Astrocyte (in vitro differentiated cells and primary cell): ENCODE data around the gene AUTS2.

Experiments
- EZH2 ChIP-seq: IDR thresholded peaks from 2 replicates; pipeline ENCODE4 v1.6.1; 2012; ENCODE audit warnings: mild to moderate bottlenecking, low read length, inconsistent platforms; ENCODE audit not compliant: insufficient read depth
- TF ChIP-seq, protein P1 (sequence below): IDR thresholded peaks from 2 replicates; pipeline ENCODE4 v1.5.1; 2011; ENCODE audit warnings: low read depth, mild to moderate bottlenecking, inconsistent platforms, low read length, moderate library complexity; ENCODE audit not compliant: insufficient read depth

DNA sequence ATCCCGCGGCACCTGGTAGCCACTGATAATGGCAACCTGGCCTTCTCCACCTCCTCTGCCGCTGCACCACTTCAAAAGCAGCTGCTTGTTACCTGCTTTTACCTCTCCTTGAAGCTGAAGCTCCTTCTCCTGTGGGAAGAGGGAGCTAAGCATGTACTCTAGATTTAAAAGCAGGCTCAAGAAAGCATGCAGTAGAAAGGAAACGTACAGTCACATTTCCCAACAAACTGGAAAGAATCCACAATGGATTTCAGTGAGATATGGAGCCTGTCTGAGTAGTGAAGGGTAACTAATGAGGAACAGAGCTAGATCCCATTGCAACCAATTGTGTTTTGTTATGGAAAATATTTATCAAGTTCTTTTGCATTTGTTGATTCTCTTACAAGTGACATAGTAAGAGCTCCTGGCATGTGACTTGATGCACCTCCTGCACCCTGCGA lies 1076.3 kb downstream of the AUTS2 start:
- TF ChIP-seq, protein P1, sequence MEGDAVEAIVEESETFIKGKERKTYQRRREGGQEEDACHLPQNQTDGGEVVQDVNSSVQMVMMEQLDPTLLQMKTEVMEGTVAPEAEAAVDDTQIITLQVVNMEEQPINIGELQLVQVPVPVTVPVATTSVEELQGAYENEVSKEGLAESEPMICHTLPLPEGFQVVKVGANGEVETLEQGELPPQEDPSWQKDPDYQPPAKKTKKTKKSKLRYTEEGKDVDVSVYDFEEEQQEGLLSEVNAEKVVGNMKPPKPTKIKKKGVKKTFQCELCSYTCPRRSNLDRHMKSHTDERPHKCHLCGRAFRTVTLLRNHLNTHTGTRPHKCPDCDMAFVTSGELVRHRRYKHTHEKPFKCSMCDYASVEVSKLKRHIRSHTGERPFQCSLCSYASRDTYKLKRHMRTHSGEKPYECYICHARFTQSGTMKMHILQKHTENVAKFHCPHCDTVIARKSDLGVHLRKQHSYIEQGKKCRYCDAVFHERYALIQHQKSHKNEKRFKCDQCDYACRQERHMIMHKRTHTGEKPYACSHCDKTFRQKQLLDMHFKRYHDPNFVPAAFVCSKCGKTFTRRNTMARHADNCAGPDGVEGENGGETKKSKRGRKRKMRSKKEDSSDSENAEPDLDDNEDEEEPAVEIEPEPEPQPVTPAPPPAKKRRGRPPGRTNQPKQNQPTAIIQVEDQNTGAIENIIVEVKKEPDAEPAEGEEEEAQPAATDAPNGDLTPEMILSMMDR = no peak
- TF ChIP-seq EZH2 = no peak
